Left kidney (tissue), 8 donors: ENCODE measurements around the gene GAB1. TPM values are rescaled to one million over a fixed set of nuclear protein-coding genes. Genes with fewer than 3 reads are reported as not detected.

Experiments used
- DNase-seq: peaks from one replicate; pipeline ENCODE4 v3.0.0-alpha.2; 2013
- long read RNA-seq, 8 donors: transcript quantifications; one replicate each; lab custom pipeline, GENCODE V29; 2026
- polyA plus RNA-seq: library from polyadenylated mRNA; unstranded; fragments of 120-200 nt; gene quantifications from one replicate; pipeline ENCODE4 v1.2.1, GENCODE V29; 2013; ENCODE audit not compliant: insufficient read length

Gene GAB1
- polyA plus RNA-seq: 62.9 TPM
- long read RNA-seq, donor 1, partial matches to known transcripts: 0 of 5 reads
- long read RNA-seq, donor 1, other reads (novel, unspliced or antisense): 0 of 5 reads
- long read RNA-seq, donor 2, full-length matches to known transcripts: 3 of 8 reads
- long read RNA-seq, donor 2, partial matches to known transcripts: 5 of 8 reads
- long read RNA-seq, donor 2, other reads (novel, unspliced or antisense): 0 of 8 reads
- long read RNA-seq, donor 3, partial matches to known transcripts: 0 of 1 reads
- long read RNA-seq, donor 3, other reads (novel, unspliced or antisense): 0 of 1 reads
- long read RNA-seq, donor 4, partial matches to known transcripts: 0 of 1 reads
- long read RNA-seq, donor 4, other reads (novel, unspliced or antisense): 0 of 1 reads
- long read RNA-seq, donor 5, partial matches to known transcripts: 0 of 3 reads
- long read RNA-seq, donor 5, other reads (novel, unspliced or antisense): 0 of 3 reads
- long read RNA-seq, donor 6, partial matches to known transcripts: 0 of 1 reads
- long read RNA-seq, donor 6, other reads (novel, unspliced or antisense): 0 of 1 reads
- long read RNA-seq, donor 7, partial matches to known transcripts: 0 of 1 reads
- long read RNA-seq, donor 7, other reads (novel, unspliced or antisense): 0 of 1 reads
- long read RNA-seq, donor 8, partial matches to known transcripts: 0 of 4 reads
- long read RNA-seq, donor 8, other reads (novel, unspliced or antisense): 0 of 4 reads

GRCh38 chr4:143336781-143337599, at the start of gene GAB1:
TSS of gene GAB1 (plus strand) at chr4:143336876. CDS start at chr4:143337189, 313 bp downstream.
- peak; percentile 76 for DNase-seq

- no peak for DNase-seq
Observed at GRCh38 chr4:143287572-143287923, 49.1 kb upstream of the GAB1 start.

DNA sequence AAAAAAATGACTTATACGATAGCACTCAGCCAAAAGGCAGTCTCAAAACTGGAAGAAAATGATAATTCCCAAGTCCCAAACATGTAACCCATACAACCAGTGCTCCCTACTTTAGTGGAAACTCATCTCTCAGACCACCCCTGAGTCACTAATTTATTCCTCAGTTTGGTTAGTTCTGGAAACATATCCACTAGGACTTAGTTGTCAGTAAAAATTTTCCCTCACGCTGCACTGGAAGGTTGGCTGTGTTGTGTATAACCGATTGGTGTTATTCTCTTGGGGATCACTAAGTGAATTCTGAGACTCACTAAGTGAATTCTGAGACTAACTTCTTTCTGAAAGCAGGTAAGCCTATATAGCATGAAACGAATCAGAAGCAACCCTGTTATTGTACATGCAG, 48.5 kb upstream of the GAB1 start:
- no peak for DNase-seq

DNA sequence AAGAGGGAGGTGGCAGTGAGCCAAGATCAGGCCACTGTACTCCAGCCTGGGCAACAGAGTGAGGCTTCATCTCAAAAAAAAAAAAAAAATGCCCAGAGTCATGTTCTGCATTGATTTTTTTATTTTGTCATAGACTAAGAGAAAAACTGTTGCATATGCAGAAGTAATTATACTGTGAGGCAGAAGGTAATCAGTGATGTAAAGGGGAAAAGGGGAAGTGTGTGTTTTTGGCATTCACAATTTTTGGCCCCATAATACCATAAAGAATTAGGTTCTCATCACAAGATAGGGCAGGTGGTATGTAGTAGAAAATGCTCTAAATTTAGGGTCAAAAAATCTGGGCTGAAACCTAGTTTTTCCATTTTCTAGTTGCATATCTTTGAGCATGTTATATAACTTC, 47.3 kb upstream of the GAB1 start:
- DNase-seq: no peak

- no peak for DNase-seq
Observed at GRCh38 chr4:143291314-143291713, 45.4 kb upstream of the GAB1 start.

DNA sequence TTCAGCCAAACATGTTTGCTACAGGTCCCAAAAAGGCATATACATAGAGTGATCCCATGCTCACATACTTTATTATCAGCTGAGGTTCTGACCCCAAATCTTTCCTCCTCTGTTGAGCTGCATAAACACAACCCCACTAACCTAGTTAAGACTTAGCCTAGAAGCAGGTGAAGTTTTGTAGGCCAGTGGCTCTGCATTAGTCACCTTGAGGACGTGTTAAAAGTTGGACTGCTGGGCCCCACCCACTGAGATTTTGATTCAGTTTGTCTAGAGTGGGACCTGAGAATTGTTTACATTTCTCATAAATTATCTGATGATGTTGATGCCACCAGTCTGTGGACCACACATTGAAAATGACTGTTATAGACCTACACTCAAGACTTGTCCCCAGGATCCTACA, 43.8 kb upstream of the GAB1 start:
- DNase-seq: no peak

GRCh38 chr4:143294310-143294709, 42.4 kb upstream of the GAB1 start:
- DNase-seq: peak; percentile 21

GRCh38 chr4:143294710-143295275, 41.9 kb upstream of the GAB1 start:
- no peak for DNase-seq

- DNase-seq: no peak
Observed at GRCh38 chr4:143296397-143297067, 40.1 kb upstream of the GAB1 start.

DNA sequence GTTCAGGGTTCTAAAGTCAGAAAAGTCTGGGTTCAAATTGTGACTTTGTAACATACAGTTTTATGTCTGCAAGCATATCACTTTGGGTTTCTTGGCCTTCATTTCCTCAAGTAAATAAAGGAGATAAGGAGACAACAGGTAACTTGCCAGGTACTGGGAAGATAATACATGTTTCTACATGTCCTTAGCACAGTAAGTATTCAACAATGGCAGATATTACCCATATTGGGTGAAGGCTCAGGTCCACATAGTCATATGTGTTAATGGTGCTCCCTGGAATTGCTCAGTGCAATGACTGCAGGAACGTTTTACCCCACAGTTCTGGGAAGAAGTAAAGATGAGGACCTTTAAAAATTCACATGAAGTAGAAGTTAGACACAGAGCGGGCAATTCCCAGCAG, 35.8 kb upstream of the GAB1 start:
- DNase-seq: no peak

DNA sequence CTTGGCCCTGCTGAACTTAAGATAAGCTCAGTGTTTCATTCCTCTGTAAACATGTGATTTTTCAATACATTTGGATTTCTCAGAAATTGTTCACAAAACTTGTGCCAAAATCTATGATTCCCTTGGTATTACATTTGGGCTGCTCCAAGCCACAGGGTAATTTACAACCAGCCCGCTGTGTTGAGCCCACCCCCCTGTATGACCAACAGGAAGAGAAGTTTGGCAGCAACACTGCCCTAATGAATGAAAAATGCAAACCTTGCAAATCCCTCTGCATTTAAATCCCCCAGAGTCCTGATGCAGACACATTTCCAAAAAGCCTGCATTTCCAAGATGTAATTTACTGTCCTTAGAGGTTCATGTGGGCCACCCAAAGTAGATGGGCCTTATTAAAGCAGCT, 34.1 kb upstream of the GAB1 start:
- DNase-seq: no peak

GRCh38 chr4:143306788-143307187, 29.9 kb upstream of the GAB1 start:
- no peak for DNase-seq

- DNase-seq: no peak
Observed at GRCh38 chr4:143307531-143307930, 29.1 kb upstream of the GAB1 start.

DNA sequence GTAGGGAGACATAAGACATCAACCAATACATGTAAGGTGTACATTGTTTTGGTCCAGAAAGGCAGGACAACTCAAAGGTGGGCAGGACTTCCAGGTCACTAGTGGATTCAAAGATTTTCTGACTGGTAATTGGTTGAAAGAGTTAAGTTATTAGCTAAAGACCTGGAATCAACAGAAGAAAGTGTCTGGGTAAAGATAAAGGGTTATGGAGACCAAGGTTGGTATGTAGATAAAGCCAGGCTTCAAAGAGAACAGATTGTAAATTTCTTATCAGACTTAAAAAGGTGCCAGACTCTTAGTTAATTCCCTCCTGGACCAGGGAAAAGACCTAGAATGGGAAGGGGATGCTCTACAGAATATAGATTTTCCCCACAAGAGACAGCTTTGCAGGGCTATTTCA, 28.3 kb upstream of the GAB1 start:
- no peak for DNase-seq

DNA sequence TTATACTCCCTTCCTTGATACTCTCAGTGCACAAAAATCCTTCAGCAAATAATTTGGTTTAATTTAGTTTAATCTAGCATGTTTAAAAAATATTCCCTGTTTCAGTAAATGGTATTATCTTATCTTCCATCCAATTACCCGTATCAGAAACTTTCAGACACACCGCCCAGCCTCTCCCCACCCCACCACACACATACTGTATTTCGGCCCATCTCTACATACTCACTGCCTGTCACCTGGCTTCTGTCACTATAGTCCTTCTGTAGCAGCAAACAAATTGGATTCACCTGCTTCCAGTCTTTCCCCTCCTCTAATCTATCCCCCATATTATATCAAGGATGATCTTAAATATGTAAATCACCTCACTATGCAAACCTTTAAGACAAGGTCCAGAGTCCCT, 24.8 kb upstream of the GAB1 start:
- no peak for DNase-seq

- DNase-seq: no peak
Observed at GRCh38 chr4:143313521-143313920, 23.2 kb upstream of the GAB1 start.

DNA sequence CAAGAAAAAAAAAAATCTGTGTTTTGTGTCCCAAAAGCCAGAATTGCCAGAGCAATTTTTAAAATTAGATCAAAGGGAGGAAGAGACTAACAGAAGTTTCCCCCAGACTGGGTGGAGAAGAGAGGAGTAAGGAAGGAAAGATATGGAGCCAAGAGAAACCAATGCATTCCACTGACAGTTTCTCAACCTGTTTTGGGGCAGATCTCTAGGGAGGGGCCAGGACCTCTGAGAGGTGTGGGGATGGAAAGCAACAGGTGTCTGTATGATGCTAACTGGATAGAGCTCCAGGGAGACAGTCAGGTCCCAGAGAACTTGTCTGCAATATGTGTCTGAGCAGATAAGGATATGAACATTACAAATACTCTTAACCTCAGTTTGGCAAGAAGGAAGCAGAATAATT, 22.7 kb upstream of the GAB1 start:
- DNase-seq: no peak

- DNase-seq: no peak
Observed at GRCh38 chr4:143320113-143320512, 16.6 kb upstream of the GAB1 start.

- DNase-seq: no peak
Observed at GRCh38 chr4:143326735-143327134, 9.9 kb upstream of the GAB1 start.

GRCh38 chr4:143329985-143330384, 6.7 kb upstream of the GAB1 start:
- DNase-seq: no peak

DNA sequence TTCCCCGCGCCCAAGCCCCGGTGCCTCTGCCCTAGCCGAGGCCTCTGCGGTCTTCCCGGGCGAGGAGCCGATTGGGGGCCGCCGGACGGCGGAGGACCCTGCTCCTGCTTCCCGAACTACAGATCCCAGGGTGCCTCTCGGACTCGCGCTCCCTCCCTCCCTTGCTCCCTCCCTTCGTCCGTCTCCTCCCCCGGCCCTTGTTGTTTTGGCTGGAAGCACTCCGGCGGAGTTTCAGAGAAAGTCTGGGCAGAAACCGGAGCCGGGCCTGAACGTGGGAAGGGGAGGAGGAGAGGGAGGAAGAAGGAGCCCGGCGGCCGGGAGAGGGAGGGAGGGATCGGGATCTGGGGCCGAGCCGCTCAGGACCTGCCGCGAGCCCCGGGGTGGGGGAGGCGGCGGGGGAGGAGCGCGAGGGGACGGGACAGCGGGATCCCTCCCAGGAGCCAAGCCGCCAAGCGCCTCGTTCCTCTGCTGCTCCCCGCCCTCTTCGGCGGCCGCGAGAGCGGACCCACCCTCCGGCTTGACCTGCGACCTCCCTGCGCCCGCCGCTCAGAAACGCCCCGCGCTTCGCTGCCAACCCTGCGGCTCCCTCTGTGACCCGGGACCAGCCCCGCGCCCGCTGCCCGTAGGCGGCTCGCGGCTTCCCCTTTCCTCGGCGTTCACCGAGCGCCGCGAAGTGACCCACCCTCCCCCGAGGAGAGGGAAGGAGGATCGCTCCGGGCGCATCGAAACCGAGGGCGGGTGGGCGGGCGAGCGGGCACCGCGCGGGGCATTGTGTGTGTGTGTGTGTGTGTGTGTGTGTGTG, 496 bp upstream of the GAB1 start:
- DNase-seq: peak; percentile 95
